ENCODE measurements around the gene BABAM1.

- TF ChIP-seq POLR2A (IDR thresholded peaks at IDR 0.05; ENCODE audit: low read length) (no peak), GATA1 (IDR thresholded peaks at IDR 0.05; ENCODE audit: low read depth, low read length) (no peak)
These were observed 1.5 kb downstream of the BABAM1 start for GRCh38 chr19:17268754-17269153.

Measured in erythroblast (primary cell).